ENCODE data around the gene DLG2.

Gene DLG2

DNA sequence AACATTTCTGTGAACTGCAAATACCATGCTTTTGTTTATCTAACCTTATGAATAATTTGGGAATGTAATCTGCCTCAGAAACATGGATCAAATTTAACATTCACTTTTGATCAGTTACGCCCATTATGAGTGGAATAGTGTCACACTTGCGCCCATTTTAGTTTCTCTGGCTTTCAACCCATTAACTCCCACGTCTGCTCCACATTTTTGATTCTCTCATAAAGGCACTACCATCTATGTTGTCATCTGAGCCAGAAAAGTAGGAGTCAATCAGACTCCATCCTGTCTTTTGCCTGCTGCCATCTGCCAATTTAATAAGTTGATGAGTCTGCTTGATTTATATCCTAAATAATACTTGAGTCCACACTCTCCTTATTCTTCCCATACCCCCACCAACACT is 1090.7 kb downstream of the DLG2 start:
- TF ChIP-seq, protein P1, sequence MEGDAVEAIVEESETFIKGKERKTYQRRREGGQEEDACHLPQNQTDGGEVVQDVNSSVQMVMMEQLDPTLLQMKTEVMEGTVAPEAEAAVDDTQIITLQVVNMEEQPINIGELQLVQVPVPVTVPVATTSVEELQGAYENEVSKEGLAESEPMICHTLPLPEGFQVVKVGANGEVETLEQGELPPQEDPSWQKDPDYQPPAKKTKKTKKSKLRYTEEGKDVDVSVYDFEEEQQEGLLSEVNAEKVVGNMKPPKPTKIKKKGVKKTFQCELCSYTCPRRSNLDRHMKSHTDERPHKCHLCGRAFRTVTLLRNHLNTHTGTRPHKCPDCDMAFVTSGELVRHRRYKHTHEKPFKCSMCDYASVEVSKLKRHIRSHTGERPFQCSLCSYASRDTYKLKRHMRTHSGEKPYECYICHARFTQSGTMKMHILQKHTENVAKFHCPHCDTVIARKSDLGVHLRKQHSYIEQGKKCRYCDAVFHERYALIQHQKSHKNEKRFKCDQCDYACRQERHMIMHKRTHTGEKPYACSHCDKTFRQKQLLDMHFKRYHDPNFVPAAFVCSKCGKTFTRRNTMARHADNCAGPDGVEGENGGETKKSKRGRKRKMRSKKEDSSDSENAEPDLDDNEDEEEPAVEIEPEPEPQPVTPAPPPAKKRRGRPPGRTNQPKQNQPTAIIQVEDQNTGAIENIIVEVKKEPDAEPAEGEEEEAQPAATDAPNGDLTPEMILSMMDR (IDR thresholded peaks at IDR 0.05; ENCODE audit: low read depth, low read length), result no peak
- DNase-seq (ENCODE audit: extremely low read depth, low read depth), result no peak

GRCh38 chr11:84532364-84532763 is 1094.8 kb downstream of the DLG2 start:
- DNase-seq (ENCODE audit: extremely low read depth, low read depth), result no peak

DNA sequence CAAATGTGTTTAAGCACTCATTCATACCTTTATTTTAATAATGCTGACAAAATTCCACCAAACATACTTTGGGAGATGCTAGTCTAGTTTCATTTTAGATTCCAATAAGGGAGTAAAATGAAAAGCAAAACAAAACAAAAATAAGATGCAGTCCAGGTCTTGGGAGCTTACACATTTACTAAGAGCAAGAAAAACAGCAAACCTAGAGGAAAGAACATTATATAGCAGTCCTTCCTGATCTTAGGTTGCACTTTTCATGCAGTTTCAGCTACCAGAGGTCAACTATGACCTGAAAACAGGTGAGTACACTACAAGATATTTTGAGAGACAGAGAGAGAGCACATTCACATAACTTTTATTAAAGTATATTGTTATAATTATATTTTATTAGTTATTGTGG is 1100.9 kb downstream of the DLG2 start:
- TF ChIP-seq, protein P1 (IDR thresholded peaks at IDR 0.05; ENCODE audit: low read depth, low read length), result no peak

More at GRCh38 chr11:84532364-84532763, 1094.8 kb downstream of the DLG2 start:
- TF ChIP-seq, protein P1 (IDR thresholded peaks at IDR 0.05; ENCODE audit: low read depth, low read length), result no peak

DNA sequence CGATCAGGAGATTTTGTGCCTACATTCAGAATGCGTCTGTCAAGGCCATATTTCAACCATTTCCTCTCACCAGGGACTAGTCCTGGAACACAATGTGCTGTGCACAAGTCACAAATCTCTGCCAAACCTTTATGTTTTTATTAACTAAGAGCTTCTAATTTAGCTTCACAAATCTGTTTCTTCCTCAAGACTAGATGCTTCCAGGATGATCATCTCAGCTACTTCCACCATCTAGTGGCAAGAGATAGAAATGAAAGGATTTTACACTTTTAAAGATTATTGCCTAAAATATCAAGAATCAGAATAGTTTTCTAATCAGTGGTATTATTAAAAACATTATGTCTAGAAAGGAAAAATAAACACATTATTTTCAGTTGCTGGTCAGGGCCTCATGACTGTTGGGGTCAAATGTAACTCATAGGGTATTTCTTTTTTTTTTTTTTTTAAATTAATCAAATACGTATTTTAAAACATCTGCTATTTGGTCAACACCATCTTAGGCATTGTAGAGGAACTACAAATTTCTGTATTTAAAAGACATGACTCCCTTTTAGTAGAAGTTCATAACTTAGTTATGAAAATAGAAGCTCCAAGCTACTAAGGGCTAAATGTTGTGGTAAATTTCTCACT is 1102.6 kb downstream of the DLG2 start:
- TF ChIP-seq, protein P1 (IDR thresholded peaks at IDR 0.05; ENCODE audit: low read depth, low read length), result peak; percentile 55
- no peak for DNase-seq (ENCODE audit: extremely low read depth, low read depth)

More for the DNA sequence above, 1100.9 kb downstream of the DLG2 start:
- no peak for DNase-seq (ENCODE audit: extremely low read depth, low read depth)

DNA sequence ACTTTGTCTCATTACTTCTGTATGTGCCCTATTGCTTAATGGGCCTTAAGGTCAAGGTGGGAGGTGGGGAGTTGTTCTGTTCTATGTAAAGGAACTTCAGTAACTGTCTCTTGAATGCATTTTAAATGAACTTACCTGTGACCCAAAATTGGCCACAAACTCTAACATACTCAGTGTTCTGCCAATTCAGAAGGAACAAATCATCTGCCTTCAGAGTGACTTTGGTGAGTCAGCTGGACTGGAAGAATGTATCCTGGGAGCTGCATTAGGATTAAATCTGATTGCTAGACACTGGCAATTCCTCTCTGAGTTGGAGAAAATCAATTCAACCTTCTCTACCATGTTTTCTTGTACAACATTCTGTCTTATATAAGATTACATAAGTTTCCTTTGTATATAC is 1104.8 kb downstream of the DLG2 start:
- DNase-seq (ENCODE audit: extremely low read depth, low read depth), result no peak
- TF ChIP-seq, protein P1 (IDR thresholded peaks at IDR 0.05; ENCODE audit: low read depth, low read length), result no peak

GRCh38 chr11:84518631-84519183 is 1108.4 kb downstream of the DLG2 start:
- no peak for DNase-seq (ENCODE audit: extremely low read depth, low read depth)
- TF ChIP-seq, protein P1 (IDR thresholded peaks at IDR 0.05; ENCODE audit: low read depth, low read length), result no peak

- DNase-seq (ENCODE audit: extremely low read depth, low read depth), result no peak
- TF ChIP-seq, protein P1 (IDR thresholded peaks at IDR 0.05; ENCODE audit: low read depth, low read length), result no peak
Measured at GRCh38 chr11:84514436-84514835, 1112.7 kb downstream of the DLG2 start.
